ENCODE results near the gene NUPR2. TPM values are rescaled to one million over a fixed set of nuclear protein-coding genes. Genes with fewer than 3 reads are reported as not detected.
"Not testable (repeated sequence)": the region's sequence is repeated elsewhere in the genome, so short reads cannot be mapped to it uniquely, and the experiment has no call there.

Gene NUPR2
- total RNA-seq, 2 experiments from 2014 or later = not detected

DNA sequence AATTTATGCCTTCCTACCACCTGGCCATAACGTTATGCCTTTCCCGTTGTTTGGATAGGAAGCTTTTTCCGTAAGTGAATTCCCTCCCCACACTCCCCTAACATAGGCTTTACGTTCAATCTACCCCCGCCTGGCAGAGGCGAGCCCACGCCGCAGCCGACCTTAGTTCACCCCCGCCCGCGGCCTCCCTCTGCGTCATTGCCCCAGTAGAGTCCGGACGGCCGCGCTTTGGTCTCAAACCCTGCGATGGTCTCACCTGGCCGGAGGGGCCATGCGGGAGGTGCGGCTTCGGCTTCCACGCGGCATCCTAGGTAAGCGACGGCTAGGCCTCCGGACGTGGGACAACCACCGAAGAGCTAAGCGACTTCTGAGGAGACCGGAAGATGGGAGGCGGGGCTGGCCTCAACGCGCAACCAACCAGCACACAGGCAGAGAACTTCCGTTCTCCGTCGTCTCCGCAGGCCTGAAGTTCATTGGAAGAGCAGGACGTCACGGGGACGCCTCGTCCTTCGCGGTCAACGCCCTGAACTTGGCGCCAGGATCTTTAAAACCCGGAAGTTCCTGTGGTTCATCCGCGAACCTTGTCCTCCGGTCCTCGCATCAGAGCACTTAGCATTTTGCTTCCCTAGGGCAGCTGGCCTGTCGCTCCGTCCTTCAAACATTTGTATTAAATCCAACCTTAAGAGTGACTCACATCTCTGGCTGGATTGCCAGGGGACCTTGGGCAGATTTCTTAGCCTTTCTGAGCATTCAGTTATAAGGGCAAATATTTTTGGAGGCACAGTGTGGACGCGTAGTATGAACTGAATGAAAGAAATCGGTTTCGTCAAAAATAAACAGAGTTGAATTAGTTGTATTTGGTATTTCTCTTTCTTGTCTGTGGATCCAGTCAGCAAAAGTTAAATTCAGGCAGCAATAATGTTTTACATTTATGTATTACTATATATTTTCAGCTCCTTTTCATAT is 9.8 kb downstream of the NUPR2 start, which contains the start of gene CHCHD2:
TSS of gene CHCHD2 (minus strand) at position 369 of the 966 bp plus-strand sequence. CDS start at position 306, 63 bp downstream.
- Histone ChIP-seq H3K4me3 (ENCODE audit: low read length) (peak within 1 kb of the TSS; percentile 97), H3K27ac (ENCODE audit: low read depth in 1 of 2, low read length in 2 of 2) (peak within 1 kb of the TSS; percentile 91 to 95), H3K4me1 (ENCODE audit: insufficient read depth, low read length) (peaks cover 22% of the 10 kb centered on the region), H3K27me3 (ENCODE audit: control insufficient read depth in 1 of 2, insufficient read depth in 2 of 2, low read length in 2 of 2) (no peaks in the 10 kb centered on the region), H3K9me3 (ENCODE audit: control insufficient read depth in 1 of 2, insufficient read depth in 1 of 2, low read length in 2 of 2) (peaks cover 0 to 5% of the 10 kb centered on the region in 2 experiments), H3K36me3 (ENCODE audit: insufficient read depth, low read length) (peaks cover 26% of the 10 kb centered on the region)
- ATAC-seq (ENCODE audit: poor library complexity) (peak; percentile 92), DNase-seq (peak; percentile 85 to 99 (median 90))
- peak within 1 kb of the TSS; percentile 98 for H3K27ac Mint-ChIP-seq
- H3K9me3 Mint-ChIP-seq = no peaks in the 10 kb centered on the region
- H3K36me3 Mint-ChIP-seq (ENCODE audit: low read depth) = peaks cover 50% of the 10 kb centered on the region
- peak within 1 kb of the TSS; percentile 96 for H3K4me3 Mint-ChIP-seq
- intact Hi-C loops (cut with DNase I, micrococcal nuclease) = loop anchor here (1.0 to 10.0 kb wide), 9 partner anchors 42 to 1349 kb away; partner anchors contain the start of genes CCT6A (in 1 of the 2), LANCL2 (in 1 of the 2), NIPSNAP2 (in 1 of the 2) and PSPH (in 1 of the 2)
- no peaks in the 10 kb centered on the region for H3K27me3 Mint-ChIP-seq
- TF ChIP-seq, protein P1, sequence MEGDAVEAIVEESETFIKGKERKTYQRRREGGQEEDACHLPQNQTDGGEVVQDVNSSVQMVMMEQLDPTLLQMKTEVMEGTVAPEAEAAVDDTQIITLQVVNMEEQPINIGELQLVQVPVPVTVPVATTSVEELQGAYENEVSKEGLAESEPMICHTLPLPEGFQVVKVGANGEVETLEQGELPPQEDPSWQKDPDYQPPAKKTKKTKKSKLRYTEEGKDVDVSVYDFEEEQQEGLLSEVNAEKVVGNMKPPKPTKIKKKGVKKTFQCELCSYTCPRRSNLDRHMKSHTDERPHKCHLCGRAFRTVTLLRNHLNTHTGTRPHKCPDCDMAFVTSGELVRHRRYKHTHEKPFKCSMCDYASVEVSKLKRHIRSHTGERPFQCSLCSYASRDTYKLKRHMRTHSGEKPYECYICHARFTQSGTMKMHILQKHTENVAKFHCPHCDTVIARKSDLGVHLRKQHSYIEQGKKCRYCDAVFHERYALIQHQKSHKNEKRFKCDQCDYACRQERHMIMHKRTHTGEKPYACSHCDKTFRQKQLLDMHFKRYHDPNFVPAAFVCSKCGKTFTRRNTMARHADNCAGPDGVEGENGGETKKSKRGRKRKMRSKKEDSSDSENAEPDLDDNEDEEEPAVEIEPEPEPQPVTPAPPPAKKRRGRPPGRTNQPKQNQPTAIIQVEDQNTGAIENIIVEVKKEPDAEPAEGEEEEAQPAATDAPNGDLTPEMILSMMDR (IDR thresholded peaks at IDR 0.05) = no peak
- CTCF ChIA-PET = interaction anchor here (1.0 to 2.0 kb wide), 3 partner anchors 42 to 142 kb away, joined by 3 to 6 read pairs (median 3); partner anchors contain the start of genes NIPSNAP2 and SUMF2
- POLR2A ChIA-PET = interaction anchor here (0.7 to 3.2 kb wide), 11 partner anchors 11 to 1347 kb away, joined by 3 to 42 read pairs (median 6); partner anchors contain the start of genes CCT6A, LANCL2, NIPSNAP2 and PSPH
- peaks cover 37% of the 10 kb centered on the region for H3K4me1 Mint-ChIP-seq (ENCODE audit: low read depth)

DNA sequence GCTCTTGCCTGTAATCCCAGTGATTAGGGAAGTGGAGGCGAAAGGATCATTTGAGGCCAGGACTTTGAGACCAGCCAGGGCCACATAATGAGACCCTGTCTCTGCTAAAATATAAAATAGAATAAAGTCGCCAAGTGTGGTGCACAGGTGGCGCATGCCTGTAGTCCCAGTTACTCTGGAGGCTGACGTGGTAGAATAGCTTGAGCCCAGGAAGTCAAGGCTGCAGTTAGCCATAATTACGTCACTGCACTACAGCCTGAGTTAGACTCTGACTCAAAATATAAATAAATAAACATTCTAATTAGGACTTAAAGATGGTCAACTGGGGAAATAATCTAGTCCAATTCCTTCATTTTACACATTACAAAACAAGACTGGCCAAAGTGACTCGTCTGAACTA is 10.7 kb downstream of the NUPR2 start:
- intact Hi-C loops (cut with DNase I, micrococcal nuclease) = loop anchor here (5.0 to 10.0 kb wide), 6 partner anchors 53 to 1348 kb away; partner anchors contain the start of genes CCT6A (in 1 of the 2), LANCL2 (in 1 of the 2), NIPSNAP2 (in 1 of the 2) and PSPH (in 1 of the 2)
- Mint-ChIP-seq H3K27me3 (no peaks in the 10 kb centered on the region), H3K9me3 (no peaks in the 10 kb centered on the region), H3K36me3 (ENCODE audit: low read depth) (peaks cover 59% of the 10 kb centered on the region), H3K4me3 (peak overlapping the region; percentile 96), H3K27ac (peak overlapping the region; percentile 98), H3K4me1 (ENCODE audit: low read depth) (peaks cover 37% of the 10 kb centered on the region)
- Histone ChIP-seq H3K27me3 (ENCODE audit: control insufficient read depth in 1 of 2, insufficient read depth in 2 of 2, low read length in 2 of 2) (no peaks in the 10 kb centered on the region), H3K4me3 (ENCODE audit: low read length) (peak overlapping the region; percentile 97), H3K36me3 (ENCODE audit: insufficient read depth, low read length) (peaks cover 35% of the 10 kb centered on the region), H3K9me3 (ENCODE audit: control insufficient read depth in 1 of 2, insufficient read depth in 1 of 2, low read length in 2 of 2) (peaks cover 0 to 5% of the 10 kb centered on the region in 2 experiments), H3K4me1 (ENCODE audit: insufficient read depth, low read length) (peaks cover 22% of the 10 kb centered on the region), H3K27ac (ENCODE audit: low read depth in 1 of 2, low read length in 2 of 2) (peak overlapping the region; percentile 91 to 95)
- TF ChIP-seq, protein P1 (IDR thresholded peaks at IDR 0.05) = no peak
- ATAC-seq (ENCODE audit: poor library complexity) = peak; percentile 45
- ChIA-PET CTCF (interaction anchor here (1.4 to 2.0 kb wide), 2 partner anchors 41 to 142 kb away, joined by 3 to 6 read pairs; partner anchors contain the start of genes NIPSNAP2 and SUMF2), POLR2A (interaction anchor here (1.2 to 3.2 kb wide), 8 partner anchors 12 to 1347 kb away, joined by 4 to 42 read pairs (median 12); partner anchors contain the start of genes CCT6A, LANCL2, NIPSNAP2 and PSPH)
- DNase-seq = peak in 8 of 14 experiments; percentile 11 to 71 (median 37)

DNA sequence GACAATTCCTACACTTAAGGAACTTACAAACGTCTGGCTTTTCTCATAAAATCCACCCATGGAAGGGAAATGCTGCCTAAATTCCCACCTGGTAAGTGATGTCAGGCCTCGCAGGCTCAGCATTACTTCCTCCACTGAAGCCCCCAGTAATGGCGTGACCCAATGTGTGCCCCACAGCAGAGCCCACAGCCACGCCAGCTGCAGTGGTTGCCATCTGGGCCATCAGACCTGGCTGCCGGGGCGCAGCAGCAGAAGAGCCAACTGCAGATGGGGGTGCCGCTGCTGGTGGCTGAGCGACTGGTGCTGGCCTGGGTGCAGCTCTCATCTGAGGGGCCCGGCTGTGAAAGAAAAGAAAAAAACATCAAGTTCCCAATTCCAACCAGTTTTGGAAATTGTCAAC is 12.1 kb downstream of the NUPR2 start:
- ChIA-PET POLR2A (interaction anchor here (3.2 kb wide), 1 partner anchor 39 kb away, joined by 42 read pairs; the partner anchor contains the start of gene SUMF2), CTCF (interaction anchor here (0.7 kb wide), 1 partner anchor 53 kb away, joined by 3 read pairs; no protein-coding TSS in a partner anchor)
- H3K36me3 Mint-ChIP-seq (ENCODE audit: low read depth) = peaks cover 71% of the 10 kb centered on the region
- not testable (repeated sequence) for DNase-seq; H3K27ac ChIP-seq (ENCODE audit: low read depth in 1 of 2, low read length in 2 of 2); H3K4me3 ChIP-seq (ENCODE audit: low read length); H3K9me3 Mint-ChIP-seq; H3K27me3 Mint-ChIP-seq; H3K27me3 ChIP-seq (ENCODE audit: control insufficient read depth in 1 of 2, insufficient read depth in 2 of 2, low read length in 2 of 2); ATAC-seq (ENCODE audit: poor library complexity); H3K4me3 Mint-ChIP-seq; H3K9me3 ChIP-seq (ENCODE audit: control insufficient read depth in 1 of 2, insufficient read depth in 1 of 2, low read length in 2 of 2)
- H3K4me1 Mint-ChIP-seq (ENCODE audit: low read depth) = peaks cover 37% of the 10 kb centered on the region
- peak overlapping the region; percentile 61 for H3K27ac Mint-ChIP-seq
- intact Hi-C loops (cut with DNase I, micrococcal nuclease) = loop anchor here (5.0 to 10.0 kb wide), 3 partner anchors 37 to 339 kb away; no protein-coding TSS in a partner anchor
- peaks cover 48% of the 10 kb centered on the region for H3K36me3 ChIP-seq (ENCODE audit: insufficient read depth, low read length)
- peaks cover 22% of the 10 kb centered on the region for H3K4me1 ChIP-seq (ENCODE audit: insufficient read depth, low read length)
